Measurements from ENCODE around the gene CXCL9. TPM values are rescaled to one million over a fixed set of nuclear protein-coding genes. Genes with fewer than 3 reads are reported as not detected.
A peak's percentile ranks its signal among the peaks of the same experiment; 100 is the strongest.

Gene CXCL9
- total and polyA plus RNA-seq, 2 donors (not counting 1 experiment from before 2014, with no cell fraction given): not detected

DNA sequence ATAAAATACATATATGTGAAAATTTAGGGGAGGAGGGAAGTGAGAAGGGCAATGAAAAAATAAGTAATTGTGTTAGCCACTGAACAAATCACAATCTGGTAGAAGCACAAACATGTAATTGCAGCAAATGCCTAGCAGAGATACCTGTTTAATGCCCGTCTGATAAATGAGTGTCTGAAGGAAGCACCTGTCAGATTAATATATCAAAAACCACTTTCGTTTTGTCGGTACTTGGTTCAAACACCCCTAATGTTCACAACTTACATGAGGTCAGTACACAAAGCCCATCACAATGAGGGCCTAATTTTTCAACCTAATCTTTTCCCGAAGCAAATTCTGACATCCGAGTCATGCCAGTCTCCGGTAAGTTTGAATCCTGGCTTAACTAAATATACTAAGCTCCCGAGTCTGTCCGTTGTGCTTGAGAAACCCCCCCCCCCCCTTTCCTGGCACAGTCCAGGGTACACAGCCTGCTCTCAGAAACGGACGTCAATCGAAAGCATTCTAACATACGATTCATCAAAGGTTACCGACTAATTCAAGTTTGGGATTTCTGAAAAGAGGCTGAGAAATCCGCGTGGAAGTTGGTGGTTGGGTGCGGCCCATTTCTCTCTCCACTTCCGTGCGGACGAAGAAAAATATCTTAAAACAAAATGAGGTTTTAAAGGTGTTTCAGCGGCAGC lies 17.3 kb downstream of the CXCL9 start:
- H3K27me3 Mint-ChIP-seq: peaks cover 9% of the 10 kb centered on the region
- peak overlapping the region; percentile 83 for H2AFZ ChIP-seq (ENCODE audit: insufficient read depth, low read depth, low read length, poor library complexity, severe bottlenecking)

More for the DNA sequence above, 17.3 kb downstream of the CXCL9 start:
- WGBS (ENCODE audit: insufficient coverage): 0% methylated on average over 8 of the region's 20 CpGs
- H3K79me2 ChIP-seq (ENCODE audit: control insufficient read depth, insufficient read depth, low read length): peaks cover 69% of the 10 kb centered on the region
- Mint-ChIP-seq H3K4me1 (peaks cover 37% of the 10 kb centered on the region), H3K9me3 (ENCODE audit: insufficient read depth) (no peaks in the 10 kb centered on the region), H3K4me3 (peak overlapping the region; percentile 95), H3K27ac (peak overlapping the region; percentile 89)
- no peaks in the 10 kb centered on the region for H3K9me3 ChIP-seq (ENCODE audit: control extremely low read depth in 1 of 3, control insufficient read depth in 2 of 3, insufficient read depth in 1 of 3, low read length in 2 of 3)
- DNase-seq (peak; percentile 27), ATAC-seq (ENCODE audit: low read depth) (no peak)
- H3K36me3 ChIP-seq (replicated peaks in 1 of 2; ENCODE audit: control extremely low read depth in 1 of 2, control insufficient read depth in 1 of 2, extremely low read depth in 1 of 2, insufficient read depth in 2 of 2, low read length in 1 of 2): peaks cover 0 to 3% of the 10 kb centered on the region in 2 experiments
- peaks cover 28 to 31% of the 10 kb centered on the region in 2 donors for H3K4me1 ChIP-seq (ENCODE audit: control insufficient read depth in 2 of 2, insufficient read depth in 2 of 2, low read length in 2 of 2)
- ChIA-PET POLR2A (no interaction called here), CTCF (interaction anchor here (1.2 to 2.3 kb wide), 4 partner anchors 40 to 94 kb away, joined by 3 to 9 read pairs (median 5); no protein-coding TSS in a partner anchor)
- H3K9ac ChIP-seq (ENCODE audit: low read length): peak overlapping the region; percentile 91
- H3K27me3 ChIP-seq (replicated peaks in 1 of 4; ENCODE audit: control extremely low read depth in 1 of 4, control insufficient read depth in 3 of 4, insufficient read depth in 4 of 4, low read length in 3 of 4): no peaks in the 10 kb centered on the region
- TF ChIP-seq EZH2 (IDR thresholded peaks at IDR 0.05; ENCODE audit: borderline replicate concordance, insufficient read depth, low read depth, low read length, poor library complexity, severe bottlenecking) (no peak), CTCF (IDR thresholded peaks at IDR 0.05) (no peak)
- peak overlapping the region; percentile 85 for H3K4me2 ChIP-seq (replicated peaks; ENCODE audit: low read depth, low read length, poor library complexity, severe bottlenecking)
- peak overlapping the region; percentile 59 to 77 for H3K27ac ChIP-seq (ENCODE audit: low read length in 2 of 2)
- H3K4me3 ChIP-seq (ENCODE audit: control extremely low read depth in 1 of 5, extremely low read depth in 1 of 5, insufficient read depth in 1 of 5, low read depth in 2 of 5, low read length in 4 of 5): peak overlapping the region; percentile 51 to 88 (median 86)
- intact Hi-C loops (cut with micrococcal nuclease): loop anchor here (1.0 to 5.0 kb wide), 6 partner anchors 50 to 1872 kb away; partner anchors contain the start of genes G3BP2, MRPL1, NUP54 and SCARB2
- H4K20me1 ChIP-seq (ENCODE audit: control insufficient read depth, insufficient read depth, low read length, poor library complexity, severe bottlenecking): peaks cover 42% of the 10 kb centered on the region

Measured in B cell (primary cell).